Peyer's patch (tissue), 4 donors: ENCODE measurements around the gene NOP53.
"Not testable (repeated sequence)": the region's sequence is repeated elsewhere in the genome, so short reads cannot be mapped to it uniquely, and the experiment has no call there.

ENCODE experiments used
- CTCF ChIP-seq, 6 experiments: fragments of 450-650 bp in 4 of 6; fragments of 200-600 bp in 2 of 6; sonication (generic) in 1 of 6; IDR thresholded peaks; one replicate each; pipeline ENCODE4 v1.5.1; 2017 to 2019; ENCODE audit warnings: antibody characterized with exemption in 6 of 6, mild to moderate bottlenecking in 3 of 6, moderate library complexity in 1 of 6
- POLR2A ChIP-seq, 2 donors: fragments of 450-650 bp; IDR thresholded peaks; one replicate each; pipeline ENCODE4 v1.5.1; 2017; ENCODE audit warnings: antibody characterized with exemption in 2 of 2, mild to moderate bottlenecking in 2 of 2, moderate library complexity in 2 of 2

- TF ChIP-seq CTCF, POLR2A (IDR thresholded peaks at IDR 0.05): not testable (repeated sequence)
These were observed 25.9 kb downstream of the NOP53 start for GRCh38 chr19:47771291-47771690.
